ENCODE data around the gene RFX7. TPM values are rescaled to one million over a fixed set of nuclear protein-coding genes. Genes with fewer than 3 reads are reported as not detected.

Gene RFX7
- total and polyA plus RNA-seq, 2 of the 8 experiments (the other 6 are each of a cell fraction or from before 2014, with no cell fraction given) = 10.4 to 40.9 TPM

DNA sequence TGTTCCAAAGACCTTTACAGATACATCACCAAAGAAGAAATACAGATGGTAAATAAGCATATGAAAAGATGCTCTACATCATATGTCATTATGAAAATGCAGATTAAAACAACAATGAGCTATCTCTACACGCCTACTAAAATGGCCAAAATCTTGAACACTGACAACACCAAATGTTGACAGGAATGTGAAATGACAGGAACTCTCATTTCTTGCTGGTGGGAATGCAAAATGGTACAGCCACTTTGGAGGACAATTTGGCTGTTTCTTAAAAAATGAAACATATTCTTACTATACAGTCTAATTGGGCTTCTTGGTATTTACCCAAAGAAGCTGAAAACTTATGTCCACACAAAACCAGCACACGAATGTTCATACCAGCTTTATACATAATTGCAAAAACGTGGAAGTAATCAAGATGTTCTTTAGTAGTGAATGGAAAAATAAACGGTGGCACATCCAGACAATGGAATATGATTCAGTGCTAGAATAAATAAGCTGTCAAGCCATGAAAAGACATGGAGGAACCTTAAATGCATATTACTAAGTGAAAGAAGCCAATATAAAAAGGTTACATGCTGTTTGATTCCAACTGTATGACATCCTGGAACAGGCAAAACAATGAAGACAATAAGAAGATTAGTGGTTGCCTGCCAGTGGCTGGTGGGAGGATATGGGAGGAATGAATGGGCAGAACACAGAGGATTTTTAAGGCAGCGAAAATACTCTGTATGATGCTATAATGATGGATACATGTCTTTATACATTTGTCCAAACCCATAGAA is 169.0 kb downstream of the RFX7 start:
- no peak overlapping the region for H2AFZ ChIP-seq (ENCODE audit: low read length)
- H3K27ac ChIP-seq (ENCODE audit: low read depth, low read length) = no peak overlapping the region
- H3K18ac ChIP-seq (ENCODE audit: extremely low read depth, low read length) = no peak overlapping the region
- no peaks in the 10 kb centered on the region for H3K4me1 ChIP-seq (replicated peaks in 1 of 4; ENCODE audit: control insufficient read depth in 3 of 4, insufficient read depth in 4 of 4, low read length in 3 of 4)
- H4K20me1 ChIP-seq (replicated peaks in 1 of 2; ENCODE audit: control insufficient read depth in 1 of 2, insufficient read depth in 2 of 2, low read length in 2 of 2) = no peaks in the 10 kb centered on the region
- no peak overlapping the region for H2BK15ac ChIP-seq (ENCODE audit: low read length)
- H3K4me3 ChIP-seq (ENCODE audit: extremely low read depth in 1 of 4, insufficient read depth in 2 of 4, low read depth in 3 of 4, low read length in 4 of 4) = no peak overlapping the region
- WGBS, 2 experiments (ENCODE audit: extremely low coverage in 1 of 2, insufficient coverage in 1 of 2, insufficient read length in 1 of 2, insufficient replicate concordance in 2 of 2, low coverage in 1 of 2, low lambda C conversion rate in 2 of 2, missing lambda C conversion rate in 1 of 2) = 72% methylated on average over 5 of the region's 5 CpGs; no CpG with 5 or more reads in 1 of the 2 experiments
- no peak overlapping the region for H2BK12ac ChIP-seq (ENCODE audit: low read depth, low read length)
- no peaks in the 10 kb centered on the region for H3K23me2 ChIP-seq (ENCODE audit: low read depth, low read length)
- no peak overlapping the region for H2BK5ac ChIP-seq (ENCODE audit: low read depth, low read length)
- H3K9me3 ChIP-seq (ENCODE audit: insufficient read depth in 2 of 2, low read depth in 1 of 2, low read length in 1 of 2) = no peaks in the 10 kb centered on the region
- ChIA-PET POLR2A (ENCODE audit: partially characterized antibody) (interaction anchor here (1.1 kb wide), 1 partner anchor 11 kb away, joined by 3 read pairs; no protein-coding TSS in a partner anchor), CTCF (ENCODE audit: partially characterized antibody) (interaction anchor here (0.6 to 1.4 kb wide), 2 partner anchors 23 to 585 kb away, joined by 3 to 4 read pairs; no protein-coding TSS in a partner anchor)
- no peak for FAIRE-seq
- no peak overlapping the region for H2BK120ac ChIP-seq (replicated peaks; ENCODE audit: low read depth, low read length)
- no peaks in the 10 kb centered on the region for H3K79me1 ChIP-seq (ENCODE audit: low read depth, low read length)
- DNase-seq (ENCODE audit: low read depth in 1 of 2, low spot score in 2 of 2) = no peak
- no peak overlapping the region for H3K9ac ChIP-seq (replicated peaks in 1 of 4; ENCODE audit: extremely low read depth in 1 of 4, low read depth in 3 of 4, low read length in 3 of 4)
- H4K5ac ChIP-seq (ENCODE audit: insufficient read length, low read depth, low read length) = no peak overlapping the region
- no peak overlapping the region for H3K56ac ChIP-seq (replicated peaks; ENCODE audit: insufficient read length, low read depth, low read length)
- no peaks in the 10 kb centered on the region for H3K27me3 ChIP-seq (replicated peaks in 1 of 4; ENCODE audit: control insufficient read depth in 3 of 4, extremely low read depth in 1 of 4, insufficient read depth in 3 of 4, low read length in 3 of 4)
- no peaks in the 10 kb centered on the region for H3K36me3 ChIP-seq (ENCODE audit: control insufficient read depth in 2 of 4, insufficient read depth in 4 of 4, low read length in 3 of 4)
- H3K14ac ChIP-seq (ENCODE audit: insufficient read length) = no peak overlapping the region
- no peak overlapping the region for H2AK5ac ChIP-seq (ENCODE audit: low read depth, low read length)
- no peaks in the 10 kb centered on the region for H3K79me2 ChIP-seq (ENCODE audit: control insufficient read depth in 1 of 2, insufficient read depth in 2 of 2, low read length in 2 of 2)
- H4K8ac ChIP-seq (ENCODE audit: extremely low read depth, insufficient read depth, low read length) = no peak overlapping the region
- H2BK20ac ChIP-seq (ENCODE audit: low read length) = no peak overlapping the region
- H3K4me2 ChIP-seq (ENCODE audit: insufficient read depth in 1 of 2, low read depth in 2 of 2, low read length in 2 of 2) = no peak overlapping the region
- H4K91ac ChIP-seq (replicated peaks; ENCODE audit: insufficient read length, low read length) = no peak overlapping the region
- no peak overlapping the region for H3K23ac ChIP-seq (ENCODE audit: insufficient read length)
- H3K4ac ChIP-seq (replicated peaks; ENCODE audit: insufficient read length, low read depth, low read length) = no peak overlapping the region
- TF ChIP-seq SIX5 (IDR thresholded peaks at IDR 0.05; ENCODE audit: low read depth, low read length) (no peak), FOSL1 (IDR thresholded peaks at IDR 0.05; ENCODE audit: insufficient read depth, low read depth, low read length) (no peak), JUN (IDR thresholded peaks at IDR 0.05; ENCODE audit: low read depth, low read length) (no peak), BRCA1 (IDR thresholded peaks at IDR 0.05; ENCODE audit: low read depth, low read length) (no peak), CREB1 (IDR thresholded peaks at IDR 0.05) (no peak), KDM5A (IDR thresholded peaks at IDR 0.05; ENCODE audit: low read length) (no peak), POLR2AphosphoS5 (IDR thresholded peaks at IDR 0.05; ENCODE audit: low read depth, low read length) (no peak), GTF2F1 (IDR thresholded peaks at IDR 0.05; ENCODE audit: borderline replicate concordance, low read depth, low read length) (no peak), SP1 (IDR thresholded peaks at IDR 0.05; ENCODE audit: low read depth, low read length) (no peak), CTBP2 (IDR thresholded peaks at IDR 0.05; ENCODE audit: borderline replicate concordance, insufficient read depth, insufficient read length, low read length) (no peak), MAFK (IDR thresholded peaks at IDR 0.05; ENCODE audit: low read depth, low read length) (no peak)
- TF ChIP-seq, protein P1, sequence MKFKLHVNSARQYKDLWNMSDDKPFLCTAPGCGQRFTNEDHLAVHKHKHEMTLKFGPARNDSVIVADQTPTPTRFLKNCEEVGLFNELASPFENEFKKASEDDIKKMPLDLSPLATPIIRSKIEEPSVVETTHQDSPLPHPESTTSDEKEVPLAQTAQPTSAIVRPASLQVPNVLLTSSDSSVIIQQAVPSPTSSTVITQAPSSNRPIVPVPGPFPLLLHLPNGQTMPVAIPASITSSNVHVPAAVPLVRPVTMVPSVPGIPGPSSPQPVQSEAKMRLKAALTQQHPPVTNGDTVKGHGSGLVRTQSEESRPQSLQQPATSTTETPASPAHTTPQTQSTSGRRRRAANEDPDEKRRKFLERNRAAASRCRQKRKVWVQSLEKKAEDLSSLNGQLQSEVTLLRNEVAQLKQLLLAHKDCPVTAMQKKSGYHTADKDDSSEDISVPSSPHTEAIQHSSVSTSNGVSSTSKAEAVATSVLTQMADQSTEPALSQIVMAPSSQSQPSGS (IDR thresholded peaks at IDR 0.05; ENCODE audit: low read length) = no peak

Data from H1 (cell line).